Colonic mucosa (tissue), 4 donors: Measurements from ENCODE around the gene CALML3. TPM values are rescaled to one million over a fixed set of nuclear protein-coding genes. Genes with fewer than 3 reads are reported as not detected.

ENCODE experiments used
- DNase-seq: peaks from one replicate; pipeline ENCODE4 v3.0.0-alpha.2; 2020
- H3K27ac ChIP-seq: fragments of 200-600 bp; one replicate; pipeline ENCODE4 v1.8.0; 2021
- H3K27me3 ChIP-seq: fragments of 200-600 bp; one replicate; pipeline ENCODE4 v1.8.0; 2021
- H3K36me3 ChIP-seq: fragments of 200-600 bp; one replicate; pipeline ENCODE4 v1.8.0; 2021
- H3K4me1 ChIP-seq: fragments of 200-600 bp; one replicate; pipeline ENCODE4 v1.8.0; 2021; ENCODE audit warnings: mild to moderate bottlenecking
- H3K4me3 ChIP-seq: fragments of 200-600 bp; one replicate; pipeline ENCODE4 v1.8.0; 2021
- H3K9ac ChIP-seq, 2 donors: one replicate each; pipeline ENCODE4 v1.7.0; 2013; ENCODE audit warnings: control low read depth in 2 of 2, low read depth in 2 of 2, low read length in 2 of 2
- H3K9me3 ChIP-seq: fragments of 200-600 bp; one replicate; pipeline ENCODE4 v1.8.0; 2021
- intact Hi-C: fragments of 100-400 bp; cut with DNase I; formaldehyde crosslinking; loops from one replicate; pipeline ENCODE4 v1.14.1; 2022
- total RNA-seq, 2 donors: library from RNA; stranded (reverse); fragmentation: NEBNext Ultra II Directional in 1 of 2; extraction: Animal tissue kit (Norgen Biotek cat#: 25700) in 1 of 2; gene quantifications; one replicate each; pipeline ENCODE4 v1.2.1, GENCODE V29; 2021
- TF ChIP-seq, protein P1 (sequence below): fragments of 200-600 bp; IDR thresholded peaks from one replicate; pipeline ENCODE4 v1.8.0; 2022; ENCODE audit warnings: antibody characterized with exemption, mild to moderate bottlenecking
- donor health status: healthy.
- donor health status: DM: no; HTN: no; CAD: no.
- donor health status: DM: no; HTN: no; CAD: no.

Gene CALML3
- total RNA-seq, 2 donors from 2014 or later, result 0.11 to 0.40 TPM

GRCh38 chr10:5490032-5490431 lies 34.7 kb upstream of the CALML3 start:
- Histone ChIP-seq H3K36me3 (no peaks in the 10 kb centered on the region), H3K4me3 (no peak overlapping the region), H3K4me1 (no peaks in the 10 kb centered on the region), H3K9me3 (no peaks in the 10 kb centered on the region), H3K27me3 (no peaks in the 10 kb centered on the region), H3K9ac (no peak overlapping the region), H3K27ac (no peak overlapping the region)
- intact Hi-C loops, result no loop called here
- TF ChIP-seq, protein P1, sequence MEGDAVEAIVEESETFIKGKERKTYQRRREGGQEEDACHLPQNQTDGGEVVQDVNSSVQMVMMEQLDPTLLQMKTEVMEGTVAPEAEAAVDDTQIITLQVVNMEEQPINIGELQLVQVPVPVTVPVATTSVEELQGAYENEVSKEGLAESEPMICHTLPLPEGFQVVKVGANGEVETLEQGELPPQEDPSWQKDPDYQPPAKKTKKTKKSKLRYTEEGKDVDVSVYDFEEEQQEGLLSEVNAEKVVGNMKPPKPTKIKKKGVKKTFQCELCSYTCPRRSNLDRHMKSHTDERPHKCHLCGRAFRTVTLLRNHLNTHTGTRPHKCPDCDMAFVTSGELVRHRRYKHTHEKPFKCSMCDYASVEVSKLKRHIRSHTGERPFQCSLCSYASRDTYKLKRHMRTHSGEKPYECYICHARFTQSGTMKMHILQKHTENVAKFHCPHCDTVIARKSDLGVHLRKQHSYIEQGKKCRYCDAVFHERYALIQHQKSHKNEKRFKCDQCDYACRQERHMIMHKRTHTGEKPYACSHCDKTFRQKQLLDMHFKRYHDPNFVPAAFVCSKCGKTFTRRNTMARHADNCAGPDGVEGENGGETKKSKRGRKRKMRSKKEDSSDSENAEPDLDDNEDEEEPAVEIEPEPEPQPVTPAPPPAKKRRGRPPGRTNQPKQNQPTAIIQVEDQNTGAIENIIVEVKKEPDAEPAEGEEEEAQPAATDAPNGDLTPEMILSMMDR, result no peak
- DNase-seq, result no peak

DNA sequence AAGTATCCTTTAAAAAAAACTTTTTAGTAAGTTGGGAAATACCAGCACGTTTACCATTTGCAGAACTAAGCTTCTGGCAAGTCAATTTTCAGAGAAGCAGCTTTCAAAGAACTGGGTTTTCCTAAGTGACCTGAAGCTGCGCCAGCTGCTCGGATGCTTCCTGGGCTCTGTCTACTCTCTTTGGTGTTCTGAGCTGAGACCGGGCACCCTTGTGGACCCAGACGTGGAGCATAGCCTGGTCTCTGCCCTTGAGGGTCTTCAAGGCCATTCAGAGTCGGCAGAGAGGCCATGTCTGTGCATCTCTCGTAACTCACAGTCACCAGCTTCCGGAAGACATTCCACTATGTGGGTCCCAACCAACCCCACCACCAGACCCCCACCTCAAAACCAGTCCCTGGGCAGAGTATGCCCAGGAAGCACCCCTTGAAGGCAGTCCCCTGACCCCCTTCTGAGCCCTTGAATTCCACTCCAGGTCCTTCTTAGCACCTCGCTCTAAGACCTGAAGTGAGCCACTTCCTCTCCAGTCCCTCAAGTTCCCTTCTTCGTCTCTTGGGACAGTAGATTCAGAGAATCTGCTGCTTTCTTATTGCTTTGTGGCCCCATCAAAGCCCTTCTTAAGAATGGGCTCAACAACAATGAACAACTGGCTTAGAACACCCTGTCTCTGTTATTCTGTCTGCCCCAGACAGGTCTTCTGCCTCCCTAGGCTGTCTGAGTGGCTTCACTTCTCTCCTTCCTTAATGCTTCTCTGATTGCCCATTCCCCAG lies 33.9 kb upstream of the CALML3 start:
- TF ChIP-seq, protein P1, result no peak
- no peaks in the 10 kb centered on the region for H3K9me3 ChIP-seq
- H3K27ac ChIP-seq, result no peak overlapping the region
- no peaks in the 10 kb centered on the region for H3K4me1 ChIP-seq
- H3K27me3 ChIP-seq, result no peaks in the 10 kb centered on the region
- no peak for DNase-seq
- intact Hi-C loops, result no loop called here
- no peak overlapping the region for H3K9ac ChIP-seq
- H3K36me3 ChIP-seq, result no peaks in the 10 kb centered on the region
- H3K4me3 ChIP-seq, result no peak overlapping the region

- no peak for DNase-seq
Measured at GRCh38 chr10:5491477-5491876, 33.3 kb upstream of the CALML3 start.

DNA sequence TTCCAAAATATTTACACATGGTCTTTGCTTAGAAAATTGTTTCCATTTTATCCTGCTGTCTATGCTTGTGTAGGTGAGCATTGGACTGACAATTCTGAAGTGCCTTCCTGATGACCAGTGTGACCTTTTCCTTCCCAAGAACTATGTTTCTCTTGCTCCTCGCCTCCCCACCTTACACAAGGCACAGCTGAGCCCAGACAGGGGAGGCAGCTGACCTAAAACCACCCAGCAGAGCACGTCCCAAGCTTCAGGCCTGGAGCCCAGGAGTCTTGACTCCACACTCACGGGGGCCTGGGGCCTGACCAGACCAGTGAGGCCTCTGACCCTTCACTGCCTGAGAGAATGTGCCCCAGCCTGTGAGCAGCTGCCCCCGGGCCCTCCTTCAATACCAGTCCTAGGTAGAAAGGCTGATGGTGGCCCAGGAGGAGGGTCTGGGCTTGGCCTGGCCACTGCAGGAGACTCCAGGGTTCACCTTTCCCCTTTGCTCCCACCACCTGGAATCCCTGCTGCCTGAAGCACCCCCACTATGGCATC lies 32.4 kb upstream of the CALML3 start:
- H3K4me1 ChIP-seq, result no peaks in the 10 kb centered on the region
- no peaks in the 10 kb centered on the region for H3K36me3 ChIP-seq
- H3K27ac ChIP-seq, result no peak overlapping the region
- no peak overlapping the region for H3K4me3 ChIP-seq
- no peak overlapping the region for H3K9ac ChIP-seq
- no peak for DNase-seq
- intact Hi-C loops, result no loop called here
- no peaks in the 10 kb centered on the region for H3K27me3 ChIP-seq
- TF ChIP-seq, protein P1, result no peak
- no peaks in the 10 kb centered on the region for H3K9me3 ChIP-seq

More at GRCh38 chr10:5491477-5491876, 33.3 kb upstream of the CALML3 start:
- no peaks in the 10 kb centered on the region for H3K27me3 ChIP-seq
- H3K9ac ChIP-seq, result no peak overlapping the region
- TF ChIP-seq, protein P1, result no peak
- H3K4me1 ChIP-seq, result no peaks in the 10 kb centered on the region
- no peak overlapping the region for H3K27ac ChIP-seq
- H3K4me3 ChIP-seq, result no peak overlapping the region
- H3K36me3 ChIP-seq, result no peaks in the 10 kb centered on the region
- no peaks in the 10 kb centered on the region for H3K9me3 ChIP-seq
- intact Hi-C loops, result no loop called here

DNA sequence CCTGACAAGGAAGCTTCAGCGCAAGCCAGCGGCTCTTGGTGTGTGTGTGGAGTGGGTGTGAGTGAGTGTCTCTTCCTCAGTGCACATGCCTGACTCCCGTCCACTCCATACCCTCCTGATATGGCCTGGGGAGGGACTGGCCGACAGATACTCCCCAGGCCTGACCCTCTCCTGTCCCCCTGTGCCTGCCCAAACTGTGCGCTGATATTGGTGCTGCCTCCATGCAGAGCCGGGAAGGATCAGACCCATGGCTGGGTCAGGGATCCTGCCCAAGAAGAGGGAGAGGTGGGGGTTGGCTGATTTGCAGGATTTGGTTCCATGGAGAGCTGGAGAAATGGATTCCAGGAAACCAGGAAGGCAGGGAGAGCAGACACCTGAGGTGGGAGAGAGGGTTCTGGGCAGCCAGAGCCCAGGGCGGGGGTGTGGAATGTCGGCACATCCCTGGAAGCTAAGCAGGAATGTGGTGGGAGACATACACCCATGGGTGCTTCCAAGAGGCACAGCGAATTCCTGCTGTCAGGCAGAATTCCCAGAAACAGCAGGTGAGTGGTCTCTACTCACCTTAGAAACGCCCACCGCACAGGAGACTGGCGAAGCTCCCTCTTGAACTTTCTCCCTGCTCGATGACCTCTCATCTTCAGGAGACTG lies 31.7 kb upstream of the CALML3 start:
- H3K36me3 ChIP-seq, result no peaks in the 10 kb centered on the region
- no peaks in the 10 kb centered on the region for H3K4me1 ChIP-seq
- no peaks in the 10 kb centered on the region for H3K27me3 ChIP-seq
- H3K27ac ChIP-seq, result no peak overlapping the region
- H3K9ac ChIP-seq, result no peak overlapping the region
- intact Hi-C loops, result no loop called here
- no peaks in the 10 kb centered on the region for H3K9me3 ChIP-seq
- DNase-seq, result no peak
- TF ChIP-seq, protein P1, result no peak
- H3K4me3 ChIP-seq, result no peak overlapping the region
